HT-29 (cell line): Measurements from ENCODE around the gene ZRSR2. TPM values are rescaled to one million over a fixed set of nuclear protein-coding genes. Genes with fewer than 3 reads are reported as not detected.
A peak's percentile ranks its signal among the peaks of the same experiment; 100 is the strongest.
"Not testable (repeated sequence)": the region's sequence is repeated elsewhere in the genome, so short reads cannot be mapped to it uniquely, and the experiment has no call there.

Source experiments
- DNase-seq: peaks from one replicate; pipeline ENCODE4 v3.0.0-alpha.2; 2015; ENCODE audit warnings: low spot score
- total RNA-seq: library from RNA; depleted of rRNA; stranded (reverse); fragments of >200 nt; shearing (Covaris generic); gene quantifications from 2 replicates; pipeline ENCODE4 v1.2.3, GENCODE V29; 2014

ZRSR2 gene
- total RNA-seq, 1 experiment from 2014 or later, result 3.8 TPM

DNA sequence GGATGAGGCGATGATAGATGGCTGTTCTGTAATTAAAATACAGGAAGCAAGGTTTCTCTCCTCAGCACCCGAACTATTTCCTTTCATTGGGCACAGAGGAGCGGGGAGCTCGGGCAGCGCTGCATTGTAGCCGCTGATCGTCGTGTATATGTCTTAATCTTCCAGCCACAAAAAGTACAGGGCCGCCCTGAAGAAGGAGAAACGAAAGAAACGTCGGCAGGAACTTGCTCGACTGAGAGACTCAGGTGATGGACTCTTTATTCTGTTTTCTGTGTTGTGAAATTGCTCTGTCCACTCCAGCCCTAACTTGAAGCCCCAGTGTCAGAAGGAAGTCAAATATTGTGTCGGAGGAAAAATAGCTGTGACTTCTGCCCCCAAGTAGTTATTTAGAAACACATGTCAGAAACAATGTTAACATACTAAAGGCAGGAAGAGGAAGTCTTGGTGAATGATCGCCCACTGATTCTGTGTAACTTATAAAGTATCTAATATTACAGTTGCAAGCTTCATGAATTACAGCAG lies 546 bp downstream of the ZRSR2 start:
- peak; percentile 5 for DNase-seq

DNA sequence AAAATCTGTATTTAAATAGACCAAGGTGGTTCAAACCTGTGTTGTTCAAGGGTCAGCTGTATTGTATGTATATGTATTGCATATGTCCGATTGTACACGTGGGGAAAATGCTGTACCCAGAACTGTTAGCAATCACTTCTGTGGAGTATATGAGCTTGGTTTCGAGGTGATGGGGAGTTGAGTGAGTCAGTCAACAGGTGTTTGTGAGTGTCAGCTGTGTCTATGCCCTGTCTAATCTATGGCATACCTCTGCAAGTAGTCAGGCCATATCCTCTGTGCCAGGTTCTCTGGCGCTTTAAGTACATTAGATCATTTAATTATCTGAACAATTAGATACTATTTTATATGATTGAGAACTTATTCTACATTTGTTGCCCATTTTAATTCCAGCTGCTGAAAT lies 7.4 kb downstream of the ZRSR2 start:
- DNase-seq, result no peak

DNA sequence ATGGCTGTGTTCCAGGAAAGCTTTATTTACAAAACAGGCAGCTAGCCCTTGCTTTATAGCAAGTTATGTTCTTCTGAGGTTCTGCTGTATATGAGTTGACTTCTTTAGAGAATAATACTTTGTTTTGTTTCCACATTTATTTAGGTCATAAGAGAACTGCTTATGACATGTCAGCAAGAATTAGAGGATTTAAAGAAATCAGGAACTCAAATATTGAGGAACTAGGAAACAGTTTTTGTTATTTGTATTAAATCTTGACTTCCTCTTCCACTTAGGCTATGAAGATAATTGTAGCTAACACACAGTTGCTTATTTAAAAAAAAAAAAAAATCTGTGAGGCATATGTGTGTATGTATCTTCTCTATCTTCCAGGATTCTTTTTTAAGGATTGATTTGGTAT lies 14.3 kb downstream of the ZRSR2 start:
- DNase-seq, result no peak

DNA sequence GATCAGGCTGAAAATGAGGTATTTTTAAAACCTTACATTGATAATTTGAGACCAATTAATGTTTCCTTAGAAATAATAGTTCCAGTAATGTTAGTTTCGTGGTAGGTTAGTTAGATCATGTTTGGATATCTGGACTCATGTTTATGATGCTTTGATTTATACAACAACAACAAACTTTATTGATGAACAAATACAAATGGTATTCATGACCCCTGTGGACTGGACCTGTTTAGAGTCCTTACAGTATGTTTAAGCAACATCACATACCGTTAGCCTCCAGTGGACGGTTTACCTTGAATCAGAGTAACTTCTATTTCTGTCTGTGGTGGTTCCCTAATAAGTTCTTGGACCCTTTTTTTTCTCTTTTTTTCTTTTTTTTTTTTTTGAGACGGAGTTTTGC lies 18.0 kb downstream of the ZRSR2 start:
- DNase-seq, result no peak

DNA sequence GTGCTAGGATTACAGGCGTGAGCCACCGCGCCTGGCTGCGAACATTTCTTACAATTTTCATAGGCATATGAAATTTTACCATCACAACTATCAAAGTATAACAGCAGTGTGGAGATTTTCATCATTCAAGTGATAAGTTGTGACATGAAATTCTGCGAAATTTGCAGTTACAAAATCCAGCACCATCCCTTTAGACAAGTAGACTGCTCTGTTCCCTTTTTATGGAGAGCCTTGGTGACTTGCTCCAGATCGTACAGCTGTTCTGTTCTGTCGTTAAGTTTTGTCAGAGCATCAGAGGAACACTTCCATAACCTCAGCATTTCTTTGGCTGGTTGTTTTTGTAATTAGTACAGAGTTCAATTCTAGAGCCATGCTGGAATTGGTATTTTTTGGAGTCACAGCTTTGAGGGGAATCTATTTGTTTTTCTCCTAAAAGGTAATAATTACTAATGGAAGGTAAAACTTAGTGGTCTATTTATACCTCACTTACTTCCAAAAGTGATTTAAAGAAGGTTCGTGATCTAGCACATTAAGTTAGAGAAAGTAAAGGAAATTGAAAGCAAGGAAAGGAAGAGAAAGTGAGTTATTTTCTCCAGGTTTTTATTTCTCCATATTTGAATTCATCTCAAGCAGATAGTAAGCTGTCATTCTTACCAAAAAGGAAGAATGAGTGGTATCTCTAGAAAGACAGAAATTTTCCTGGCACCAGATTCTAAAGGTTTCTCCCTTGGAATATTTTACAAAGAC lies 22.1 kb downstream of the ZRSR2 start:
- DNase-seq, result no peak

DNA sequence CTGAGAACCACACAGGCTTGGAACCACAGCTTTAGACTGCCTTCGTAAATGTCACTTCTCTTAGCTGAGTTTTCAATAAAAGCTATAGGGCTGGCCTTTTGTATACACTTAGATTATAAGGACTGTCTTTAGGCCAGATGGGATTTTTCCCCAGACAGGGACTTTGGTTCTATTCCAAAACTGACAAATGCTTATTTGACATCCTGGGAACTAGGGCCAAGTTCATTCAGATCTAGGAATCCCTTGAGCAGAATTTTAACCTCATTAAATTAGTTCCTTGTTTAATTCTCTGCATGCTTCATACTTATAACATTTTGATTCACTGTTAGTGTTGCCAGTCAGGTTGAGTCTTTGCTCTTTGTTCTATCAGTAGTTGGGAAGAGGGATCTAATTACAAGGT lies 23.1 kb downstream of the ZRSR2 start:
- no peak for DNase-seq

DNA sequence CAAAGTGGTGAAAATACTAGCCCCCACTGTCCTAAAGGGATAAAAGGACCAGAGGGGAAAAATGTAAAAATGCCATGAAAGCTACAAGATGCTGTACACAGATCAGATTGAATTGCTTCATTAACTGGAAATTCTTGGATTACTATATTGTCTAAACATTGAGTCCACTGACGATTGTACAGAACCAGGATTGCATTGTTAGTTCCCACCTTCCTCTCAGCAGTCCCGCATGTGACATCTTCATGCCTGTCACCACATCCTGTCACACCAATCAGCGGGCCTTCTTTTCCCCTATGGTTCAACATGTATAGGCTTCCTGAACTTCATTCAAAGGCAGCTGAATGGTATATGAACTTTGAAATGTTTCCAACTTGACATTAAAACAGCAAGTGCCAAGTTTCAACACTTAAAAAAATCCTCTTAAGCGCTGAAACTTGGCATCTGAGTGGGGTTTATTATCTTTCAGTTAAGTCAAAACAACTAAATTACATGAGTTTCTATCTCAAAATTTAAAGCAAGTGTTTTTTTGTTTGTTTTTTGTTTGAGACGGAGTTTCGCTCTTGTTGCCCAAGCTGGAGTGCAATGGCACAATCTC lies 24.6 kb downstream of the ZRSR2 start:
- DNase-seq, result no peak

DNA sequence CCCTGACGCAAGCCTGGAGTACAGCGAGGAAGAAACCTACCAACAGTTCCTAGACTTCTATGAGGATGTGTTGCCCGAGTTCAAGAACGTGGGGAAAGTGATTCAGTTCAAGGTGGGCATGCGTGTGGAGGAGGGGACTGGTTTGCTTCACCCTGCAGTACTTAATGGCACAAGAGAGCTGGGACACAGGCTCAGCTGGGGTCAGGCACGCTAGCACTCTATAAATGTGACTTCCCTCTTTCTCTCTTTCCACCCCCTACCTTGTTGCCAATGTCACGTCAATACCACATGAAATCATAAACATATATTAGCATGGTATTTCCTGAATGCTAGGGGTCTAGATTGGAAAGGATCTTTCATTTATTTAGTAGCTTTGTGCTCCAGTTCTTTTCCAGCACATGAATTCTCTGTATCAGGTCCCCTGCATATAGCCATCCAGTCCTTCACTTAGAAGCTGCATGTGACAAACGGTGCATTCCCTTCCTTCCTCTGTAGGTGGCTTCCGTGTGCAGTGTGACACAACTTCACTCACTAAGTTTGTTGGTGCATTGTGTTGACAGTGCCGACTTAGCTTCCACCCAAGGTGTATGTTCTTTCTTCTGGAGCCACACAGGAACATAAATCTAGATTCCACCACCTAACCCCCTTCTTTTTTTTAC lies 25.6 kb downstream of the ZRSR2 start:
- peak; percentile 33 for DNase-seq

DNA sequence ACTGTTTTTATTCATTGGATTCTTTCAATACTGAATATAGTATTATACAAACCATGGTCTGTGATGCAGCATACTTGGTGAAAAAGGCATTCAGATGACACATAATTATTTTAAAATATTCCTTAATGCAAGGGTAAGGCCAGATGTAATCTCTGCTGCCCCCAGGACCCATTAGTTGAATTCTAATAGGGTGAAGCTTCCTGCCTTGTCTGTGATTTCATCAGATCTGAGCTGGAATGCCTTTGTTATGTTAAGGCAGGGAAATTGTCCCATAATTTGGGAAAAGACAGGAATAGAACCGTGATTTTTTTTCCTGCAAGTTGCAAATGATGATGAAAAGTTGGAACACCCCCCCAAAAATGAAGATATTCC lies 26.1 kb downstream of the ZRSR2 start:
- DNase-seq, result no peak

DNA sequence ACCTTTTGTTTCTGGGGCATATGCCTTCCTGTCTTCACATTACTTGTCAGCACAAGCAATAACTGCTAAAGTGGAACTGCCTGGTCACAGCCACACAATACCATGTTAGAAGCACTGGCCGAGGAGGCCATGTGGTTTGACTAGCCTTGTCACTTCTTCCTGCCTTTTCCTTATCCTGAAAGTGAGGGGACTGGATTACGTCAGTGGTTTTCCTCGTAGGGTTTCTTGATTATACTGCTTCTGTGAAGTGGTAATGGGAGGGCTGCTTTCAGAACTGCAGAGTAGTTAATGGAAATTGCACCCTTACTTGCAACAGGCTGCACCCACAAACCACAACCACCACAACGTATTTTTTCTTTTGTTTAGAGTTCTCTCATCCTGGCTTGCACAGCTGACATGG lies 26.6 kb downstream of the ZRSR2 start:
- DNase-seq, result no peak

DNA sequence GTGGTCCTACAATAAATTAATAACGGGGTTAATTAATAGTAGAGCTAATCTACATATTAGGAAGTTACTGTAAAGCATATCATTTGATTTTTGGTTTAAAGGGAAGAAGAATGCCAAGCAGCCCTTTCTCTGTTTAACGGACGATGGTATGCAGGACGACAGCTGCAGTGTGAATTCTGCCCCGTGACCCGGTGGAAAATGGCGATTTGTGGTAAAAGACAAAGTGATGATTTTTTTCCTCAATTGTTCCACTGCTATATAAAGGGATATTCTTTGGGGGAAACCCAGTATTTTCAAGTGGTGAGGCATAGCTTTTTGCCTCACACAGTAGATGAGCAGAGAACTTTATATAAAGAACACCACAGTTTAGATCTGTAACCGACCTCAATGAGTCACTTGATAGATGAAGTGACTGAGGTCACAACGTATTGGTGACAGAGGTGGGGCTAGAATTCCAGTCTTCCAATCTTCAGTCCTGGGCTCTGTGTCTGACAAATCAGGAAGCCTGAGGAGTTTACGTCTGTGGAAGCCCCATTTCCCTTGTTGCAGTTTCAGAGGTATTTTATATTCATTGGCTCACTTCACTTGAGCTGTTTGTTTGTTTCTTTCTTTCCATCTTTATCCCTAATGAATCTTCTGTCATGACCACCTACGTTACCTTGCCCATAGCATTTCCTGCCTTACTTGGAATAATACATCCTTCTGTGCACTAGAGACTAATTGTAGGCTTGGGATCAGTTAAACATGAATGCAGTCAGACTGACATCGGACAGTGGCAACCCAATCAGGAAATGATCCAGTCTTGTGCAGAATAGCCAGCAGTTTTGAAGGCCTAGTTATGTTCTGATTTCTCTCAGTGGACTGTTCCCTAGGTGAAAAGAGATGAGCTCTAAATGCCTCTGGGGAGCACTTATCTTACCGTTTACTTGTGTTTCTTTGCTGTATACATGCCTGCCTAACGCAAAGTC lies 30.1 kb downstream of the ZRSR2 start:
- DNase-seq, result no peak

DNA sequence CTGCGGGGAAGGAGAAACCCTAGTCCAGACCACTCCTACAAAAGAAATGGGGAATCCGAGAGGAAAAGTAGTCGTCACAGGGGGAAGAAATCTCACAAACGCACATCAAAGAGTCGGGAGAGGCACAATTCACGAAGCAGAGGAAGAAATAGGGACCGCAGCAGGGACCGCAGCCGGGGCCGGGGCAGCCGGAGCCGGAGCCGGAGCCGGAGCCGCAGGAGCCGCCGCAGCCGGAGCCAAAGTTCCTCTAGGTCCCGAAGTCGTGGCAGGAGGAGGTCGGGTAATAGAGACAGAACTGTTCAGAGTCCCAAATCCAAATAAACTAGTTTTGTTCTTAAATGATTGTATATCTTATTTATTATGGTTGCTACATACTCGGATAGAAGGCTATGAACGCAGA lies 32.6 kb downstream of the ZRSR2 start:
- DNase-seq, result no peak

DNA sequence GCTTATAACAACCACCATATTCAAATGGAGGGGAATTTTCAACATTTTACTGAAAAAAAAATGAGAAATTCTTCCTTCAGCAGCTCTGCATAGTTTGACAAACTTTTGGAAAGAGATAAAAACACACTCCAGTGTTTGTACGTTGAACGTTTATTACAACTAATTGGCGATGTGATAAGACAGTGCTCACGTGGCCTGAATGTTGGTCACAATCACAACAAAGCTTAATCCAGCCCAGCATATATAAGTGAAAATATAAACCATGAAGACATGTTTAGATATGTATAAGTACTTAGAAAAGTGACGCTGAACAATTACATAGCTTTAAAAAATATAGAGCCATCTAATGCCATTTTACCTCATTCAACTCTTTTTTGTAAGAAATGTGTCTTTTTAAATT lies 35.7 kb downstream of the ZRSR2 start:
- no peak for DNase-seq

DNA sequence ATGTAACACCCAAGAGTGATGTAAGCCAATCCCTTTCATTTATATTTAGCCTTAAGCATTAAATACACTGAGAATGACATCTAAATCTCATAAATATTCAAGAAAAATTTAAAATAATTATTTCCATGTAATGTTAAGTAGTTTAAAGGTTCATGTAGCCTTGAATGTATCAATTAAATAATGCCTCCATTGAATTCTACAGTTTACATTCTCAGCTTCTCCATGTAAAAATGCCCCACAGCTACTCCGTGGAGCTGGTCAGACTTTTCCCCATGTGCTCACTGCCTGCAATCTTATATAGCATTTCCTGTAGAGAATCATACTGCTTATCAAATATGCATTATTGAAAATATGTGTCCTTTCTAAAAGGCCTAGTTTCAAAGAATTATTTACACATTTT lies 38.9 kb downstream of the ZRSR2 start:
- no peak for DNase-seq

DNA sequence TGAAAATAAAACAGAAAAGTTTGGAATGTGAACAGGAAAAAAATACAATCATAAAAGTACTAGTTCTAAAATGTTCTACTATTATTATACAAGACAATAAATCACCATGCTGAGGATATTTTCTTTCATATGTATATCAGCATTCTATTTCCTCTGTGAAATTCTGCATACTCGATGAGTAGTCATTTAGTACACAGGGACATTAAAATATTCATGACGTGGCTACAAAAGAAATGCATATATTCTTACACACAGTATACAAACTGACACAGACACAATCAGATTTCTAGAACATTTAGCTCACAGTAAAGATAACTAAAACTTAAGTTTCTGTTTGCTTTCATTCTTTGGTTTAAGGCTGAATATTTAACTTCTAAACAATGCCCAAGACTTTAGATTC lies 41.1 kb downstream of the ZRSR2 start:
- DNase-seq, result not testable (repeated sequence)

DNA sequence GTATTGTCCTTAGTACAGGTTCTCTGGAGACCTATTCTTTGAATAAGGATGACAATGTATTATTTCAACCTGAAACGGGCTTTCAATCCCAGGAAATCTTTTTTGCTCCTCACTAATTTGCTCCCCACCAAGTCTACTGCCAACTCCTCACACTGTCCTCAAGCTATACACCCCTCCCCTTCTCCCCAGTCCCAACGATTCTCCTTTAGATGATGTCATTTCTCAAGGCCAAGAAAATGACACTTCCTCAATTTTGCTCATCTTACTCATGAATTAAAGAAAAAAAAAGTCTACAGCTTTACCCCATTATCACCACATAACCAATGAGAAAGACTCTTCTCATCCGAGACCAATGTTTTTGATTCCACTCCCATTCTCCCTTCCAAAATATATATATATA lies 43.8 kb downstream of the ZRSR2 start:
- no peak for DNase-seq

DNA sequence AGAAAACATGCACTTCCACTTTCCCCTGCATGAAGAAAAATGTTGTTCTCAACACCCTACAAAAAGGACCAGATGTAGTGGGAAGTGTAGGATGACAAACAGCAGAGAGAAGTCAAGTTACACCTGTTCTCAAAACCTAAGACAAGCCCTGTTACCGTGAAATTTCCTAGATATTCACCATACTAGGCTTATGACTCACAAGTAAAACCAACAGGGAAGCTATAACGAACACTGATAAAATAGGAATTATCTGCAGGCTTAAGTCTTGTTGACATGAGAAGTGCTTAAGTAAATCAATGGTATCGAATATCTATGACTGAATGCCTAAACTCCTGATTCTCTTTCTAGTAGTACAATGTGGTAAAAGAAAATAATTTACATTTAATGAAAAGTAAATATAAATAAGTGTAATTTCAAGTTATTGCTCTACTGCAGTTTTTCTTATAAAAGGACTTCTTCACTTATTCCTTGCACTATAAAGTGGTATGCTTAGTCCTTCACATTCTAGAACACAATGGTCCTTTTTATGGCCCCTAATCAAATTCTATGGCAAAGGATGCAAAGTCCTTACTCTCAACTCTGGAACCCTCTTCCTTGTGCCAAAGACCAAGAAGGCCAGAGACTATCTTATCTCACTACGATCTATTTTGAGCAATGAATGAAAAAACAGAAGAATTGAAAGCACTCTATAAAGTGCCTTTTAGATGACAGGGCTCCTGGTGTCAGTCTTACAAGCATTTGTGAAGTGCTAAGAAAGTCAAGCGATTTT lies 44.7 kb downstream of the ZRSR2 start:
- DNase-seq, result no peak

DNA sequence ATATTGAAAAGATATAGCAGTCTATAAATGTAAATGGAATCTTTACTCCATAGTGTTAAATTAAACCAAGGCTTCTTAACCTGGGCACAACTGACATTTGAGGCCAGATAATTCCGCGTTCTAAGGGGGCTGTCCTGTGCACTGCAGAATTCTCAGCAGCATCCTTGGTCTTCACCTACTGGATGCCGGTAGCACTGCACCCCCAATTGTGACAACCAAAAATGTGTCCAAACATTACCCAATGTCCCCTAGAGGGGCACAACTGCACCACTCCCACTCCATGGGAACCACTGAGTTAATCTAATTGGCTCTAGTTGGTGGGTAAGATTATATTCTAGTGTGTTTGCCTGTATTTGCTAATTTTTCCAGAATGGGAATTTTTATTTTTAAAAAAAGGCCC lies 47.7 kb downstream of the ZRSR2 start:
- no peak for DNase-seq

DNA sequence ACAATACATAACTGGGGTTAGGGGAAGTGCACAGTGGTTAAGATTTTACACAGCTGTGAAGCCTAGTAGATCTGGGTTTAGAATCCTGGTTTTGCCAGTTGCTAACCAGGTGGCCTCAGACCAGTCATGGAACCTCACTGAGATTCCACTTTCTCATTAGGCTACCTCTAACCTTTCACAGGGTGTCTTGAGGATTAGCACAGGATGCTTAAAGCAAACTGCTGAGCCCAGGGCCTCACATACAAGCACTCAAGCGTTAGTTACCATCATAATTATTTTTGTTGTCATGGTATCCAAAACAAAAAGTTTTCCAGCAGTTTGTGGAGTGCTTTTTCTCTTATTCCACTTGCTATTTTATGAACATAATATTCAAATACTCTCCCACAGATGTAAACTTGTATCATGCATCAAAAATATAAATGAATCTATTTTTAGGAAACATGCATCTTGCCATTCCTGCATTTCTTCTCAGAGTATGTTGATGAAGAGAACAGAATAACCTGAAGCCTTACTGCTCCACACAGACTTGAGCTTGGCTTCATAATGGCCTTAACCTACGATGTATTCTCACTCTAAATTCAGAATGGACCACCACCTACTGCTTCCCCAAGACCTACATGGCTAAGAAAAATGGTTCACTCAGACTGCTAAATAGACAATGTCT lies 51.7 kb downstream of the ZRSR2 start:
- DNase-seq, result no peak

DNA sequence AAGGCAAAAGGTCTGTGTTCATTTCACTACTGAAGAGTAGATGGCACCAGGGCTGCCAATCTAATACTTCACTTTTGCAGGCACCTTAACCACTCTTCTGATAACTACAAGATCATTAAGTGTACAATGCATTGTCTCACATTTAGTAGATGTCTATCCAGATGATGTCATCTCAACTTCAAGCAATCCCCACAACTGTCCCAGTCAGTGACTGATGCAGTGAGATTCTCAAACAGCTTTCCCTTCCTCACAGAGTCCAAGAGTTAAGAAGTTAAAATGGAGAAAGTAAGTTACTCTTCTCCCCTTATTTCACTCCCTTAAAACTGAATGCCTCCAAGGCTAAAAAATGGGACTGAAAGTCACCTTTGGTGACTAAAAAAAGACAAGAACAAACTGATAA lies 53.7 kb downstream of the ZRSR2 start:
- no peak for DNase-seq
